HG03457 (cell line): ENCODE measurements around the gene DRG1.
"Not testable (repeated sequence)": the region's sequence is repeated elsewhere in the genome, so short reads cannot be mapped to it uniquely, and the experiment has no call there.

Experiments used
- ATAC-seq: cut with Tn5 transposase; IDR thresholded peaks from one replicate; pipeline ENCODE4 v1.9.1; 2021; ENCODE audit warnings: moderate number of reproducible peaks; ENCODE audit not compliant: unreplicated experiment

Gene DRG1, protein sequence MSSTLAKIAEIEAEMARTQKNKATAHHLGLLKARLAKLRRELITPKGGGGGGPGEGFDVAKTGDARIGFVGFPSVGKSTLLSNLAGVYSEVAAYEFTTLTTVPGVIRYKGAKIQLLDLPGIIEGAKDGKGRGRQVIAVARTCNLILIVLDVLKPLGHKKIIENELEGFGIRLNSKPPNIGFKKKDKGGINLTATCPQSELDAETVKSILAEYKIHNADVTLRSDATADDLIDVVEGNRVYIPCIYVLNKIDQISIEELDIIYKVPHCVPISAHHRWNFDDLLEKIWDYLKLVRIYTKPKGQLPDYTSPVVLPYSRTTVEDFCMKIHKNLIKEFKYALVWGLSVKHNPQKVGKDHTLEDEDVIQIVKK

DNA sequence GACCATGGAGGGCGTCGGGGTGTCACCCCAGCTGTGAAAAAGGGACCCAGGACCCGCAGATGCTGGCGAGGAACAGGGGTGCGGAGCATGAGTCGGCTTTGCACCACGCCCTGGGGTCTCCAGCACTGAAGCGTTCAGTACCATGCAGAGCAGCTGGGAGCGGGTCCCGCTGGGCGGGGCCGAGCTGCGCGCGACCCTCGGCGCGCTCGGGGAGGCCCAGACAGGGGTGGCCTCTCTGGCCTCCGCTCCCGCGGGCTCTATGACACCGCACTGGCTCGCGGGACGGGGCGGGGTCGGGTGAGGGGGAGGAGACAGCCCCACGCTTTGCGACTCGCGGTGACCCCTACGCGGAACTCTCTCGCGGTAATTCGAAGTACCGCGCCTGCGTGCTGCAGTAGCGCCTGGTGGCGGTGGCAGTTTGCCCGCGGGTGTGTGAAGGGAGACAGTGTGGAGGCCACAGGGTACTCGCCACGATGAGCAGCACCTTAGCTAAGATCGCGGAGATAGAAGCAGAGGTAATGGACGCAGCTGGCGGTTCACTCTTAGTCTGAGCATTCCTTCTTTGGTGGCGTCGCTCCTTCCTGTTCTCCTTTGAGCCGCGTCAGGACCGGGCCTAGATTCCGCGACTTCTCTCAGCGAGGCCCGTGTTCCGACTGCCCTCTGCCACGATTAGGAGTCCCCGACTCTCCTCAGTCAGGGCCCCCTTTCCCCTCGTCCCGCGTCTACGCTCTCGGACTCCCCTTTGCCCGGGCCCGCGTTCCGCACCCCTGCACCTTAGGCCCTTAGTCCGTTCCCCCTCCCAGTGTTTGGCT lies at the start of gene DRG1:
Gene DRG1, plus strand, starts transcription at position 394 of the 812 bp plus-strand sequence. Its CDS starts 80 bp downstream, at position 474.
- ATAC-seq, result peak; percentile 90

DNA sequence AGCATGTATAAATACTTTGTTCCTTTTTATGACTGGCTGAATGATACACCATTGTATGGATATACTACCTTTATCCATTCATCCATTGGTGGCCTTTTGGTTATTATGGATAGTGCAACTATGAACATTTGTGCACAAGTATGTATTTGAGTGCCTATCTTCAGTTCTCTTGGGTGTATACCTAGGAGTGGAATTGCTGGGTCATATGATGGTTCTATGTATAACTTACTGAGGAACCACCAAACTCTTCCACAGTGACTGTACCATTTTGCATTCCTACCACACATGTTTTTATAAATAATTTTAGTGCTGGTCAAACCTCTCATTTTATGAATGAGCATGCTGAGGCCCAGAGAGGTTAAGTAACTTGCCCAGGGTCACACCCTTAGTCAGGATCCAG lies 49.4 kb upstream of the DRG1 start:
- ATAC-seq, result no peak

DNA sequence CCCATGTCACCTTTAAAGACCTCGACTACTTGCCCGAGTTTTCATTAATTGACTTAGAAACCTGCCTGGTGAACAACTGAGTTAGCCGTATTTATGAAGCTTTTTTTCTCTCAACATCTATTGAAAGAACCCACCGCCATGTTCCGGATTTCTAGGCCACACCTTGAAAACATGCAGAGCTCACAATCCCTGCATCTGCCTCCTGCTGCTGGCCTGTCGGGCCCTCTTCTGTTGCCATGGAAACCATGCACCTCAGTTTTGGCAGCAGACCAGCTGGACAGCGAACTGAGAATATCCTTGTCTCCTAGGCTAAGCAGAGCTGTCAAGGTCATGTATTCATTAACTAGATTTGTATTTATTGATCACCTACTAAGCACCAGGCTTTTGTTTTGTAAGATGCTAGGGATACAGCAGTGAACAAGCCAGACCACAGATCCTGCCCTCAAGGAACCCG lies 49.0 kb upstream of the DRG1 start:
- ATAC-seq, result no peak

DNA sequence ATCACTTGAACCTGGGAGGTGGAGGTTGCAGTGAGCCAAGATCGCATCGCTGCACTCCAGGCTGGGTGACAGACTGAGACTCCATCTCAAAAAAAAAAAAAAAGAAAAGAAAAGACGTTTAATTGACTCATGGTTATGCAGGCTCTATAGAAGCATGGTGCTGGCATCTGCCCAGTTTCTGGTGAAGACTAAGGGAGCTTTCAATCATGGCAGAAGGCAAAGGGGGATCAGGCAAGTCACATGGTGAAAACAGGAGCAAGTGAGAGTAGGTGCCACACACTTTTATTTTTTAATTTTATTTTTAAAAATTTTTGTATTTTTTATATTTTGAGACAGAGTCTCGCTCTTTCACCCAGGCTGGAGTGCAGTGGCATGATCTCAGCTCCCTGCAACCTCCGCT lies 44.9 kb upstream of the DRG1 start:
- ATAC-seq, result no peak

DNA sequence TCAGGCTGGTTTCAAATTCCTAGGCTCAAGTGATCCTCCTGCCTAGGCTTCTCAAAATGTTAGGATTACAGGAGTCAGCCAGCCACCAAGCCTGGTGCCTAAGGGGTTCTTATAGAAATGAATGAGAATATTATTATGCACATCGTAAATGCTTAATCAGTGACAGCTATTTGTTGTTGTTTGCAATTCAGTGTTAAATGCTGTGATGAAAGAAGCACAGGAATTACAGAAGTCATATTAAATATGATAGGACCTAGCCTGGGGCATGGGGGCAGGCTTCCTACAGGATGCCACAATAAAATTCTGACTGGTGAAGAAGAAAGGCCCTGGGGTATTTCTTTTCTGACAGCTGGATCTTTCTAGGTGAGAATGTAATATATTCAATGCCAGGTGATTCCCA lies 39.4 kb upstream of the DRG1 start:
- ATAC-seq, result no peak

DNA sequence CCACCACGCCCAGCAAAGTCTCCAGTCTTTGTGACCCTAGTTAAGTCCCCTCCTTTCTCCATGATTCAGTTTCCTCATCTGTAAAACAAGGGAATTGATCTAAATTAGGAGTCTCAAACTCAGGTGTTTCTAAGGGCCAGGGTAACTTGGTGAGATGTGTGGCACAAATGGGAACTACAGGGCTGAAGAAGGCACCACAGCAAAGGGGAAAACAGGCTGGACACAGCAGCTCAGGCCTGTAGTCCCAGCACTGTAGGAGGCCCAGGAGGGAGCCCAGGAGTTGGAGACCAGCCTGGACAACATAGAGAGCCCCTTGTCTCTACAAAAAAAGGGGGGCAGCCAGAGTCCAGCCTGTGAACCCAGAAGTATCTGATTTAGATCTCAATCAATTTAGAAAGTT lies 37.7 kb upstream of the DRG1 start:
- ATAC-seq, result no peak

DNA sequence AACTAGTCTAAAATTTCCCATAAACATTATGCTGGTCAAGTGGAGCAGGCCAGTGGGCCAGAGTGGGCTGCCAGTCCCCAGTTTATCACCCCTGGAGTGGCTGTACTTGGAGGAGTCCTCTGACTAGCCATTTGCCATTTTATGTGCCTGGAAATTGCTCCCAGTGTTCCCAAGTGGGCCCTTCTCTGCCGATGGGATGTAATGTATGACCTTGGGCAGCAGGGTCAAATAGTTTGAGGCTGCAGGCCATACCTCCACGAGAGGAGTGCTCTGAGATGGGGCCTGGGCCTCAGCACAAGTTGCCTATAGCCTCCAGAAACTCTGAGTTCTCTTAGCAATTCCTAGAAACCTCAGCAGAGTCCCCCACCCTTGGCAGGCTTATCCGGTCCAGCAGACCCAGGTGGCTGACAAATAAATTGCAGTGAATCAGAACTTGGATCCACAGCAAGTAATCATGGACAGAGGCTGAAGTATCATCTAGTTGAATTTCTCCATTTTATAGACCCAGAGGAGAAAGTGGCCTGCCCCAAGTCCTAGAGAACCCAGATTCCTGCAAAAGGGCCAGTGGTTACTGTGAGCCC lies 35.4 kb upstream of the DRG1 start:
- ATAC-seq, result no peak

DNA sequence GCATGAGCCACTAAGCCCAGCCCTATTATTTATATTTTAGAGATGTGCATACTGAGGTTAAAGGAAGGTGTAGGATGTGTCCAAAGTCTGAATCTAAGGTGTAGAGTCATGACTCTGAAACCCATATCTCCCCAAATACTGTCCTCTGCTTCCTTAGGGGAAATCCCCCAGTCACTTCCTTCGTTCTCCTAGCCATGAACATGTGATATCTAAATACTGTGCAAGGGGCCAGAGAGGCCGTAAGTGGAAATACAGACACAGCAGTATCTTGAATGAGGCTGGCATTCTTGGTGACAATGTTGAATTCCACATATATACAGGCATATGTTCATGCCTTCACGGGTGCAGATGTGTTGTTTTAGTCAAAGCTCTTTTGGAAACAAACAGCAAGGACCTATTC lies 32.0 kb upstream of the DRG1 start:
- ATAC-seq, result no peak

DNA sequence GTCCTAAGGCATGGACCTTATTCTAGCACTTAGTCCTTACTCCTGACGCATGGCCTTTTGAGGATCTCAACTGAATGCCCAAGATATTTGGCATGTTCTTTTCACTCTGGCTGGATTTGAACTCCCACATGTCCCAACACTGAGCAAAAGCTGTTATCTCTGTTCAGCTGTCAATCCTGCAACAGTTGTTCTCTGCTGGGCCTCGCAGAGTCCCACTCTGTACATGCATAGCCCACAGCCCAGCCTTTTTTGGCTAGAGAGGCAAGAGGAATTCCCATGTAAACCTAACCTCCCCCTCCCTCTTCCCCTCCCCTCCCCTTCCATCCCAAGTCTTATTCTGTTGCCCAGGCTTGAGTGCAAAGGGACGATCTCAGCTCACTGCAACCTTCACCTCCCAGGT lies 21.8 kb upstream of the DRG1 start:
- ATAC-seq, result no peak

DNA sequence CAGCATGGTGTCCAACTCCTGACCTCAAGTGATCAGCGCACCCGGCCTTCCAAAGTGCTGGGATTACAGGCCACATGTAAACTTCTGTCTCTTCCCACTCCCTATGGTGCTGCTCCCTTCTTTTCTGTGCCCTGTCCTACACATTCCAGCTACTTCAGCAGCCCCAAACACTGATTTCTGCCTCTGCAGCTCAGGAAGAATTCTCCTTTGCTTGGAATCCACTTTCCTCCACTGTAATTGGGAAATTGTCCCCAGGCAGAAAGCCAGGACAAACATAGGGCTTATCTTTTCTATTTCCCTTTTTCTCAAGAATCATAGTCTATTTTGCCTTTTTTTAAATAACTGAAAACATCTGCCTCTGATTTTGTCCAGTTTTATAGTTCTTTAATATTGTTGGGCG lies 21.3 kb upstream of the DRG1 start:
- ATAC-seq, result no peak

DNA sequence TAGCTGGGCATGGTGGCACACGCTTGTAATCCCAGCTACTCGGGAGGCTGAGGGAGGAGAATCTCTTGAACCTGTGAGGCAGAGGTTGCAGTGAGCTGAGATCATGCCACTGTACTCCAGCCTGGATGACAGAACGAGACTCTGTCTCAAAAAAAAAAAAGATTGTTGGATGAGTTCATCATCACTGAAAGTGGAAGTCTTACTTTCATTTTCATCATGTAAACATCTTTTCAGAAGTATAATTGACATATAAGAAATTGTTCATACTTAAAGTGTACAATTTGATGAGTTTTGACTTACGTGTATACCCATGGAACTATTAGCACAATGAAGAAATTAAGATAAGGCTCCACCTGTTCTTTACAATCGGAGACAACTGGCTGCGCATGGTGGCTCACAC lies 20.8 kb upstream of the DRG1 start:
- ATAC-seq, result not testable (repeated sequence)

DNA sequence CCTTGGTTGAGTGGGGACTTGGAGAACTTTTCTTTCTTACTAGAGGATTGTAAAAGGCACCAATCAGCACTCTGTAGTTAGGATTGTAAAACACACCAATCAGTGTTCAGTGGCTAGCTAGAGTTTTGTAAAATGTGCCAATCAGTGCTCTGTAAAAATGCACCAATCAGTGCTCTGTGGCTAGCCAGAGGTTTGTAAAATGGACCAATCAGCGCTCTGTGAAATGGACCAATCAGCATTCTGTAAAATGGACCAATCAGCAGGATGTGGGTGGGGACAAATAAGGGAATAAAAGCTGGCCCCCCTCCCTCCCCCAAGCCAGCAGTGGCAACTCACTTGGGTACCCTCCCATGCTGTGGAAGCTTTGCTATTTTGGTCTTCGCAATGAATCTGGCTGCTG lies 5.5 kb upstream of the DRG1 start:
- ATAC-seq, result no peak

DNA sequence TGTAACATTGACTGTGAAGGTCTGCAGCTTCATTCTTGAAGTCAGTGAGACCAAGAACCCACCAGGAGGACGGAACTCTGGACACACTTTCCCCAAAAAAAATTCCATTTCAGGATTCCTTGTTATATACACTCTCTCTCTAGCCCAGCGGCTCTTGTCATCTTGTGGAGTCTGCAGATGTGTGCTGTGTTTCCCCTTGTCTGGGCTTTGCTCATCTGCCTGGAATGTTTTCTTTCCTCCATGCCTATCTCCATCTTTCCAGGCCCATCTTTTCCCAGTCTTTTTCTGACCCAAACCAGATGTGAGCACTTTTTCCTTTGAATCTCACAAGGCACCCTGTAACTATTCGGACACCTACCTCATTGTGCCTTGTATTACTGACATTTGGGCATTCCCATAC lies 5.1 kb upstream of the DRG1 start:
- no peak for ATAC-seq

DNA sequence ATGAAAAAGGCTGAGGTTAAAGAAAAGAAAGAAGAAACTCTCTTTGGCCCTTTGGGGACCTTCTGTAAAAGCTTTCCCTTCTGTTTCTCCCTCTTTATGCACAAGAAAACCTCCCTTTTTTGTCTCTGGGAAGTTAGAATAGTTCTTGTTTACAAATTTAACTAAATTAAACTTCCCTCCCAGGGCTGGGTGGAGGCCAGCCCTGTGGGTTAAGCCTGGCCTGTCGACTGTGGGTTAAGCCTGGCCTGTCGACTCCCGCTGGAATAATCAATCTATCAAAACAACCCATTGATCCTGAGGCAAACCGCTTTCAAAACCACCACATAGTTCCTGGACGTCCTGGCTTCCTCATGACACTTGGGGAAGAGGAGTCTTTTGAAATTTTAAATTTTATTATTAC lies 1.2 kb upstream of the DRG1 start:
- no peak for ATAC-seq

DNA sequence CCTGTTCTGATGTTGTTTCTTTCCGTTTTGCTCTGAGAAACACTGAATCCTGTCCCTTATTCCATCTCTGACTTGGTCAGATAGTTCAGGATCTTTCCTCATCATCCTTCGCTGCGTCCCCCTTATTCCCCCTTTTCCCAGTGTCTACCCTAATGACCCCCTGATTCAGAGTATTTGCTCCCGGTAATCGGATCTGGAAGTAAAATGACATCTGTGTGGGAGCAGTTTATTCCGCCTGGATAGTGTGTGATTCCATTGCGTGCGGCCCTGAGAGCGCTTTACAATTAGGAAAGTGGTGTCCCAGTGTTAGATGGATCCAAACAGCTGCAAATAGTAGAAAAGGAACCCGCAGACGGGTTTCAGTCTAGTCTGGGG lies 606 bp downstream of the DRG1 start:
- ATAC-seq, result no peak

DNA sequence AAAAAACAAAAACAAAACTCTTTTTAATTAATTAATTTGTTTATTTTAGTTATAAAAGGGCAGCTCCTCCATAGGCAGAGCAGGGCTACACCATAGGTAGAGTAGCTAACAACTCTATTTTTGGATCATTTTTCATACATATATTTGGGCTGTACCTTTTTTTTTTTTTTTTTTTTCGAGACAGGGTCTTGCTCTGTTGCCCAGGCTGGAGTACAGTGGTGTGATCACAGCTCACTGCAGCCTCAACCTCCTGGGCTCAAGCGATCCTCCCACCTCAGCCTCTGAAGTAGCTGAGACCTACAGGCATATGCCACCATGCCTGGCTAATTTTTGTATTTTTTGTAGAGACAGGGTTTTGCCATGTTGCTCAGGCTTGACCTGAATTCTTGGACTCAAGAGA lies 2.9 kb downstream of the DRG1 start:
- not testable (repeated sequence) for ATAC-seq

DNA sequence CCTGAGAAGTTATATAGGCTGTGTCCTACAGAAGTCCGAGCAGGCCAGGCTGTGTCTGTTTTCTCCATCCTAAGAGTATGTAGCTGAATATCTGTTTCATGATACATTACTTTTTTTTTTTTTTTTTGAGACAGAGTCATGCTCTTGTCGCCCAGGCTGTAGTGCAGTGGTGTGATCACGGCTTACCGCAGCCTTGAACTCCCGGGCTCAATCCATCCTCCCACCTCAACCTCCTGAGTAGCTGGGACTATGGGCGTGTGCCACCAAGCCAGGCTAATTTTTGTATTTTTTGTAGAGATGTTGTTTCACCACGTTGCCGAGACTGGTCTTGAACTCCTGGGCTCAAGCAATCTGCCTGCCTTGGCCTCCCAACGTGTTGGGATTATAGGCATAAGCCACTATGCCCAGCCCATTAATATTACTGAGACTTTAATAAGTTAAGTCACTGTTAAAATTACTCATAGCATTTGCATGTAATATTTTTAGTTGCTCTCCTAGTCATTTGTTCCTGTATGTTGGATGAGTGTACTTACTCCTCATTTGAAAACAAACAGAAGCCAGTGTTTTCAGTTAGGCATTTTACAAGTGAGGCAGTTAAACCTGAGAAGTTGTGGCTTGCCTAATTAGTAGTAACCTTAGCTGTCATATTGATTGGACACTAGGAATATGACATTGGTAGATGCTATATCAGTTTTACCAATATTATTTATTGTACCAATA lies 26.1 kb downstream of the DRG1 start:
- ATAC-seq, result no peak

DNA sequence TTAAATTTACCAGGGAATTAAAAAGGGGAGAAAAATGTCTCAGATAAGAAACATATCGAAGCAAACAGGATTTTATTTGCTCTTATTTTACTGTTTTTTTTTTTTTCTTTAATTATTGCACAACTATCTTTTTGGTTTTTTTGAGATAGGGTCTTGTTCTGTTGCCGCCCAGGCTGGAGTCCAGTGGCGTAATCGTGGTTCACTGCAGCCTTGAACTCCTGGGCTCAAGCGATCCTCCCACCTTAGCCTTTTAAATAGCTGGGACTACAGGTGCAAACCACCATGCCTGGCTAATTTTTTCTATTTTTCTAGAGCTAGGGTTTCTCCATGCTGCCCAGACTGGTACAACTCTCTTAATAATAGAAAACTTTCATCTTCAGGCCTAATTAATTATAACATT lies 32.5 kb downstream of the DRG1 start:
- no peak for ATAC-seq

DNA sequence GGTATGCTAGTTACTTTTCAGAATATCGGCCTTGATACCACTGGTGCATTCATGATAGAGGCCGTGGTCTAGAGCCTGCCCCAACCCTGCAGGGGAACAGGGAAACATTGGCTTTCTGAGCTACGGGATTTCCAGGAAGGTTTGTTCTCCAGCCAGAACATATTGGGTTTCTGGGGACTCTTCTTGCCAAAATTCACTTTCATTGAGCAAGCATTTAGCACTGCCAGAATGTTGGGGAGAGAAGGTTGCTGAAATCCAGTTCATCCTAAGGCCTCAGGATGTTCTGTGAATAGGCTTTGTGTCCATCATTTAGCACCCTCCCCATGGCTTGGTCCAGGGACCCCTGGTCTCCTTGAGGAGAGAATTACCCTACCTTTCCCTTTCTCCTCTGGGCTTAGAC lies 36.7 kb downstream of the DRG1 start:
- ATAC-seq, result no peak

DNA sequence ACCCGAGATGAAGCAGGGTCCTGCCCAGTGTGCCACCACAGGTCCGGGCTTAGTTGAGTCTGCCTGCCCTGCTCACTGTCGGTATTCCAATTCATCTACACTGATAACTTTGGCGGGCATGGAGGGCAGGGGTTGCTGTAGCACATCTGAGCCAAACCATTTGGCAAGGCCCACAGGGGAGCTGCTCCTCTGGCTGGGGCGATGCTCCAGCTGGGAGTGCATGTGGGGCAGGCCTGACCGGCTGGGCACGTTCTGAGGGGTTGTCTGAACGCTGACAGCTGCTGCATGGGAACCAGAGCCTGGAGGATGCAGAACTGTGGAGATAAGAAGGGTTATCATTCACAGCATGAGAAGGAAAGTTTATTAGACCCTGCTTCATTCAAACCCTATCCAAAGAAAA lies 40.4 kb downstream of the DRG1 start:
- no peak for ATAC-seq

DNA sequence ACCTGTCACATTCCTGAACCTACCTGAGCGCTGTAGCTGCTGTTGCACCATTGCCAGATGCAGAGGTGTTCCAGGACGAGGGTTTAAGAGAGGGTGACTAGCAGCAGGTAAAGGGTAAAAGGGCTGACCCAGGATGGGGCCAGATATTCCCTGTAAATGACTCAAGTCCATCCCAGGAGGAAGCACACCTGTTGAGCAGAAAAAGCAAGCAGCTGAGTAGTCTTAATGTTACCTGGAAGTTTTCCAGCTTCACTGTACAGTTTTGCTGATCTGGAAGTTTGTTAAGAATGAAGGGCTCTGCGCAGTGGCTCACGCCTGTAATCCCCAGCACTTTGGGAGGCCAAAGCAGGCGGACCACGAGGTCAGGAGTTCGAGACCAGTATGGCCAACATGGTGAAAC lies 41.3 kb downstream of the DRG1 start:
- ATAC-seq, result no peak
